Measurements from ENCODE around the gene KCNMB4. TPM values are rescaled to one million over a fixed set of nuclear protein-coding genes. Genes with fewer than 3 reads are reported as not detected.
A peak's percentile ranks its signal among the peaks of the same experiment; 100 is the strongest.

Gene KCNMB4
- total and polyA plus RNA-seq, 4 donors, result 0.46 to 1.3 (median 0.65) TPM

DNA sequence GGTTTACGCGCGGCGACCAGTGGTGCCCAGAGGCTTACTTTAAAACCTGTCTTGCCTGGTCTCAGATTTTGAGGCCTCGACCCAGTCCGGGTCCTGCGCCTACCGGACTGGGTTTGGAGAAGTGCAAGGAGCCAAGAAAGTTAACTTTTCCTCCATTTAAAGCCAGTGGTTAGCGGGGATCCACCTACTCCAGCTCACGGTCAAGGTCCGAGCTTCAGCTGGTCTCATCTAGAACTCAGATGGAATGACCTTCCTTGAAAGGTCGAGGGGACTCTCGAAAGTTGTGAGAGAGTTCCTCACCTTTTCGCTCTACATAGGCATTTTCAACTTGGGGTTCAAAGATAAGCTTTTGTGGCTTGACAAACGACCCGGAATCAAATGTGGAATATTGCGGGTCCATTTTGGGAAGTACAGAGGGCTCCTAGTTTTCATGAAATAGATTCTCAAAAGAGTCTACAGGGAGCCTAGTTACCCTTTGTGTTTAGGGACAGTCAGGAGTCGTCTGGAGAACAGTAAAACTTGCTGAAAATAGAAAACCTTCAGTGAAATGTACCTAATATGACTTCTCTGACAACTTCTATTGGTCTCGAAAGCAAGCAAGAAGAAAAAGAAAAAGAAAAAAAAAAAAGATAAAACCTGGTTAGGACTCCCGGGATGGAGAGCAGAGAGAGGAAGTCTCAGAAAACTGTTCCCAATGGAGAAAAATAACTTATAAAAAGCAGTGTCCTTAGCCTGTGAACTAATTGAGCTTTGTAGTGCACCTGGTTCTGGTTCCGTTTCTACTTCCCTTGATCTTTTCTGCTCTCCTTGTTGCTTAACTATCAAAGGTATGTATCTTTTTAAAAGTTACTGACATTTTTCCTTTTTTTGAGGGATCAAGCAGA is 1.4 kb downstream of the KCNMB4 start:
- Histone ChIP-seq H3K9ac (ENCODE audit: low read depth in 1 of 2, low read length in 2 of 2) (no peak overlapping the region), H3K27ac (ENCODE audit: low read depth in 1 of 2, low read length in 2 of 2) (no peak overlapping the region), H3K4me1 (ENCODE audit: control insufficient read depth in 4 of 4, insufficient read depth in 4 of 4, low read length in 3 of 4) (peaks cover 8 to 20% (median 17%) of the 10 kb centered on the region in 4 donors), H3K9me3 (ENCODE audit: control insufficient read depth in 4 of 4, low read length in 3 of 4) (no peaks in the 10 kb centered on the region), H3K36me3 (ENCODE audit: control insufficient read depth in 4 of 4, insufficient read depth in 3 of 4, low read depth in 1 of 4, low read length in 3 of 4) (no peaks in the 10 kb centered on the region), H3K4me3 (ENCODE audit: low read depth in 1 of 3, low read length in 3 of 3) (peak overlapping the region; percentile 30 to 84 (median 79)), H3K27me3 (ENCODE audit: control insufficient read depth in 4 of 4, insufficient read depth in 4 of 4, low read length in 3 of 4) (peaks cover 0 to 3% (median 1%) of the 10 kb centered on the region in 4 donors)
- TF ChIP-seq, protein P1, sequence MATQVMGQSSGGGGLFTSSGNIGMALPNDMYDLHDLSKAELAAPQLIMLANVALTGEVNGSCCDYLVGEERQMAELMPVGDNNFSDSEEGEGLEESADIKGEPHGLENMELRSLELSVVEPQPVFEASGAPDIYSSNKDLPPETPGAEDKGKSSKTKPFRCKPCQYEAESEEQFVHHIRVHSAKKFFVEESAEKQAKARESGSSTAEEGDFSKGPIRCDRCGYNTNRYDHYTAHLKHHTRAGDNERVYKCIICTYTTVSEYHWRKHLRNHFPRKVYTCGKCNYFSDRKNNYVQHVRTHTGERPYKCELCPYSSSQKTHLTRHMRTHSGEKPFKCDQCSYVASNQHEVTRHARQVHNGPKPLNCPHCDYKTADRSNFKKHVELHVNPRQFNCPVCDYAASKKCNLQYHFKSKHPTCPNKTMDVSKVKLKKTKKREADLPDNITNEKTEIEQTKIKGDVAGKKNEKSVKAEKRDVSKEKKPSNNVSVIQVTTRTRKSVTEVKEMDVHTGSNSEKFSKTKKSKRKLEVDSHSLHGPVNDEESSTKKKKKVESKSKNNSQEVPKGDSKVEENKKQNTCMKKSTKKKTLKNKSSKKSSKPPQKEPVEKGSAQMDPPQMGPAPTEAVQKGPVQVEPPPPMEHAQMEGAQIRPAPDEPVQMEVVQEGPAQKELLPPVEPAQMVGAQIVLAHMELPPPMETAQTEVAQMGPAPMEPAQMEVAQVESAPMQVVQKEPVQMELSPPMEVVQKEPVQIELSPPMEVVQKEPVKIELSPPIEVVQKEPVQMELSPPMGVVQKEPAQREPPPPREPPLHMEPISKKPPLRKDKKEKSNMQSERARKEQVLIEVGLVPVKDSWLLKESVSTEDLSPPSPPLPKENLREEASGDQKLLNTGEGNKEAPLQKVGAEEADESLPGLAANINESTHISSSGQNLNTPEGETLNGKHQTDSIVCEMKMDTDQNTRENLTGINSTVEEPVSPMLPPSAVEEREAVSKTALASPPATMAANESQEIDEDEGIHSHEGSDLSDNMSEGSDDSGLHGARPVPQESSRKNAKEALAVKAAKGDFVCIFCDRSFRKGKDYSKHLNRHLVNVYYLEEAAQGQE (IDR thresholded peaks at IDR 0.05), result no peak
- TF ChIP-seq FOXA2 (IDR thresholded peaks at IDR 0.05), result no peak
- no peak for TF ChIP-seq RXRA (IDR thresholded peaks at IDR 0.05)
- TF ChIP-seq, protein P2, sequence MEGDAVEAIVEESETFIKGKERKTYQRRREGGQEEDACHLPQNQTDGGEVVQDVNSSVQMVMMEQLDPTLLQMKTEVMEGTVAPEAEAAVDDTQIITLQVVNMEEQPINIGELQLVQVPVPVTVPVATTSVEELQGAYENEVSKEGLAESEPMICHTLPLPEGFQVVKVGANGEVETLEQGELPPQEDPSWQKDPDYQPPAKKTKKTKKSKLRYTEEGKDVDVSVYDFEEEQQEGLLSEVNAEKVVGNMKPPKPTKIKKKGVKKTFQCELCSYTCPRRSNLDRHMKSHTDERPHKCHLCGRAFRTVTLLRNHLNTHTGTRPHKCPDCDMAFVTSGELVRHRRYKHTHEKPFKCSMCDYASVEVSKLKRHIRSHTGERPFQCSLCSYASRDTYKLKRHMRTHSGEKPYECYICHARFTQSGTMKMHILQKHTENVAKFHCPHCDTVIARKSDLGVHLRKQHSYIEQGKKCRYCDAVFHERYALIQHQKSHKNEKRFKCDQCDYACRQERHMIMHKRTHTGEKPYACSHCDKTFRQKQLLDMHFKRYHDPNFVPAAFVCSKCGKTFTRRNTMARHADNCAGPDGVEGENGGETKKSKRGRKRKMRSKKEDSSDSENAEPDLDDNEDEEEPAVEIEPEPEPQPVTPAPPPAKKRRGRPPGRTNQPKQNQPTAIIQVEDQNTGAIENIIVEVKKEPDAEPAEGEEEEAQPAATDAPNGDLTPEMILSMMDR (IDR thresholded peaks at IDR 0.05; ENCODE audit: low read depth, low read length, missing input control), result no peak
- TF ChIP-seq, protein P3, sequence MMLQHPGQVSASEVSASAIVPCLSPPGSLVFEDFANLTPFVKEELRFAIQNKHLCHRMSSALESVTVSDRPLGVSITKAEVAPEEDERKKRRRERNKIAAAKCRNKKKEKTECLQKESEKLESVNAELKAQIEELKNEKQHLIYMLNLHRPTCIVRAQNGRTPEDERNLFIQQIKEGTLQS (IDR thresholded peaks at IDR 0.05), result no peak
- no peak for DNase-seq (ENCODE audit: low spot score)
- 11% methylated on average over 21 of the region's 21 CpGs for WGBS

DNA sequence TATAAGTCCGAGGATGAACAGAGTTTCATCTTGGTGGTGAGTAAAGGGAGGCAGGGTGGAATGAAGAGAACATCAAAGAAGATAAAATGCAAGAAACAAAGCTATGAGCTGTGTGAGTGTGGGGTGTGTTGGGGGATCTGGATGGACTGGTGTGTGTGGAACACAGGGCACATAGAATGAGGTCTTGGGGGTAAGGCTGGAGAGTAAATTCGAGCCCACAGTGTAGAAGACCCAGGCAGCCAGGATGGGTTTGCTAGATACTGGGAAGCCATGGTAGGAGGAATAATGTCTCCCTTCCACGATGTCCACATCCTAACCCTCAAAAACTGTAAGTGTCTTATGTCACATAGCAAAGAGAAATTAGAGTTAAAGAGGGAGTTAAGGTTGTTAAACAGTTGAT is 6.8 kb downstream of the KCNMB4 start:
- H3K9ac ChIP-seq (ENCODE audit: low read depth in 1 of 2, low read length in 2 of 2), result no peak overlapping the region
- 83% methylated on average over 3 of the region's 3 CpGs for whole genome bisulfite sequencing
- no peaks in the 10 kb centered on the region for H3K9me3 ChIP-seq (ENCODE audit: control insufficient read depth in 4 of 4, low read length in 3 of 4)
- DNase-seq (ENCODE audit: low spot score), result no peak
- no peak overlapping the region for H3K27ac ChIP-seq (ENCODE audit: low read depth in 1 of 2, low read length in 2 of 2)
- no peaks in the 10 kb centered on the region for H3K27me3 ChIP-seq (ENCODE audit: control insufficient read depth in 4 of 4, insufficient read depth in 4 of 4, low read length in 3 of 4)
- no peak overlapping the region for H3K4me3 ChIP-seq (ENCODE audit: low read depth in 1 of 3, low read length in 3 of 3)
- TF ChIP-seq NR2F2 (IDR thresholded peaks at IDR 0.05) (no peak), YY1 (IDR thresholded peaks at IDR 0.05) (no peak), TAF1 (conservative IDR thresholded peaks at IDR 0.05) (no peak), SP1 (IDR thresholded peaks at IDR 0.05) (no peak), EGR1 (IDR thresholded peaks at IDR 0.05; ENCODE audit: low read depth in 2 of 2) (no peak), RAD21 (IDR thresholded peaks at IDR 0.05) (no peak)
- TF ChIP-seq, protein P4, sequence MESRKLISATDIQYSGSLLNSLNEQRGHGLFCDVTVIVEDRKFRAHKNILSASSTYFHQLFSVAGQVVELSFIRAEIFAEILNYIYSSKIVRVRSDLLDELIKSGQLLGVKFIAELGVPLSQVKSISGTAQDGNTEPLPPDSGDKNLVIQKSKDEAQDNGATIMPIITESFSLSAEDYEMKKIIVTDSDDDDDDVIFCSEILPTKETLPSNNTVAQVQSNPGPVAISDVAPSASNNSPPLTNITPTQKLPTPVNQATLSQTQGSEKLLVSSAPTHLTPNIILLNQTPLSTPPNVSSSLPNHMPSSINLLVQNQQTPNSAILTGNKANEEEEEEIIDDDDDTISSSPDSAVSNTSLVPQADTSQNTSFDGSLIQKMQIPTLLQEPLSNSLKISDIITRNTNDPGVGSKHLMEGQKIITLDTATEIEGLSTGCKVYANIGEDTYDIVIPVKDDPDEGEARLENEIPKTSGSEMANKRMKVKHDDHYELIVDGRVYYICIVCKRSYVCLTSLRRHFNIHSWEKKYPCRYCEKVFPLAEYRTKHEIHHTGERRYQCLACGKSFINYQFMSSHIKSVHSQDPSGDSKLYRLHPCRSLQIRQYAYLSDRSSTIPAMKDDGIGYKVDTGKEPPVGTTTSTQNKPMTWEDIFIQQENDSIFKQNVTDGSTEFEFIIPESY (IDR thresholded peaks at IDR 0.05), result no peak
- TF ChIP-seq, protein P2 (IDR thresholded peaks at IDR 0.05; ENCODE audit: low read depth, low read length, missing input control), result no peak
- TF ChIP-seq, protein P1 (IDR thresholded peaks at IDR 0.05), result no peak
- TF ChIP-seq, protein P3 (IDR thresholded peaks at IDR 0.05), result no peak
- no peaks in the 10 kb centered on the region for H3K4me1 ChIP-seq (ENCODE audit: control insufficient read depth in 4 of 4, insufficient read depth in 4 of 4, low read length in 3 of 4)
- H3K36me3 ChIP-seq (ENCODE audit: control insufficient read depth in 4 of 4, insufficient read depth in 3 of 4, low read depth in 1 of 4, low read length in 3 of 4), result no peaks in the 10 kb centered on the region
